Right kidney (tissue), 1 donor: Measurements from ENCODE around the gene ITFG1.
"Not testable (repeated sequence)": the region's sequence is repeated elsewhere in the genome, so short reads cannot be mapped to it uniquely, and the experiment has no call there.

Experiments used
- DNase-seq: peaks from one replicate; pipeline ENCODE4 v3.0.0-alpha.2; 2016

ITFG1 gene

DNA sequence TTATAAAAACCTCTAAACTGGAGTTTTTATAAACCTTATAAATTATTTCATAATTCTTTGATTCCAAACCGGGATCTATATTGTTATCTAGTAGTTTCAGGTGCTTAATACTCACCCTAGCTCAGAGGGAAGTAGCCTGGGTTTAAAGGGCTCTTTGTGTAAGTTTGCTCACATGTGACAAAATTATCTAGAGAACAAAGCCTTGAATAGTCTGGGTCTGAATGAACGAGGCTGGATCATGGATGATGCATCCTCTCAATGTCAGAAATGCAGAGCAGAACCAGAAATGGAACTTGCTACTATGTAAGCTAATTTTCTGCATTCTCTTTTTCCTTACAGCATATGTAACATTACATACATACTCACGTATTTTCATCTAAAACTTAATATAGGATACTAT, 213.2 kb downstream of the ITFG1 start:
- DNase-seq = no peak

- DNase-seq = no peak
Observed at GRCh38 chr16:47244206-47244605, 216.7 kb downstream of the ITFG1 start.

GRCh38 chr16:47241061-47241460, 219.8 kb downstream of the ITFG1 start:
- no peak for DNase-seq

GRCh38 chr16:47236716-47237115, 224.1 kb downstream of the ITFG1 start:
- no peak for DNase-seq

DNA sequence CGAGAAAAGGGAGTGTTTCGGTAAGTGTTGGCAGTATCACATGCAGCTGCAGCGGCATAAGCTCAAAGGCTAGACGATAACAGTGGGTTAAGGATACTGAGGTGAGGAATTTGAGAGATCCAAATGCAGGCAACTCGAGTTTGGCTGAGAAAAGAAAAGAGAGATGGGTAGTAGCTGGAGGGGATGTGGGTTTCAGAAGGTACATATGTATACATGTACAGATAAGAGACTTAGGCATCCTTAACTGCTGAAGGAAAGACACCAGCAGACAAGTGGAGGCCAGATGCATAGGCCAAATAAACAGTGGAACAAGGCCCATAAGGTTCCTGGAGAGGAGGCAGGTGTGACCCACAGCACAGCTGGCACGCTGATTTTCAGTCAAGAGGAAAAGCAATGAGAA, 230.6 kb downstream of the ITFG1 start:
- no peak for DNase-seq

DNA sequence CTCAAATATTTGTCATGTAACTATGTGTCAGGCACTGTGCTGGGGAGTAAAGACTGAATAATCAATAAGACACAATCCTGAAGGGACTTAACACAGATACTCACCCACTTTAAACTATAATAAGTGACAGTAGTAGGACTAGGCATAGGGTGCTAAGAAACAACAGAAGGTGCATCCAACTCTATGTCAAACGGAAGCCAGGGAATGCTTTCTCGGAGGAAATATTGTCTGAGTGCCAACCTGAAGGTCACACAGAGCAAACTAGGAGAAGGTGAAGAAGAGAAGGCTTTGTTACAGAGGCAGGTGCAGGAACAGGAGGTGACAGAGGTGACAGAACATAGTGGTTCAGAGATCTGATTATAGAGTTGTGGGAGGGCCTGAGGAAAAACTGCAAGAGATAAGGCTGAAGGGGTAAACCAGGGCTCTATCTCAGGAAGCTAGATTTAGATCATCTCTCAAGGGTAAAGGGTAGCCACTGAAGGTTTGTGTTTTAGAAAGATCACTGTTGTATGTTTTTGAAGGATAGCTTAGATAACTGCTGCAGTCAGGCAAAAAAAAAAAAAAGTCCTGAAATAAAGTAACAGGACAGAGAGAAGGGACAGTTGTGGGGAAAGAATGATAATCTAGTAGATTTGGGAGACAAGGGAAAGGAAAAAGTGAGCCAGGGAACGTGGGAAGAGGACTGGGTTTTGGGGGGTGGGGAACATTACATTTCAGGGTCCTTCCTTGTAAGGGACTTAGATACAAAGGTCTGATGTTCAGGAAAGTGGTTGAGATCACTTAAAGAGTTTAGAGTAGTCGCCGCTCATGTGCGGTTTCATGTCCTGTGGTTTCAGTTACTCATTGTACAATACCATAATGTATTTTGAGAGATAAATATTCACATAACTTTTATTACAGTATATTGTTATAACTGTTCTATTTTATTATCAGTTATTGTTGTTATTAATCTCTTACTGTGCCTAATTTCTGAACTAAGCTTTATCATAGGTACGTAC, 231.5 kb downstream of the ITFG1 start:
- DNase-seq = no peak

DNA sequence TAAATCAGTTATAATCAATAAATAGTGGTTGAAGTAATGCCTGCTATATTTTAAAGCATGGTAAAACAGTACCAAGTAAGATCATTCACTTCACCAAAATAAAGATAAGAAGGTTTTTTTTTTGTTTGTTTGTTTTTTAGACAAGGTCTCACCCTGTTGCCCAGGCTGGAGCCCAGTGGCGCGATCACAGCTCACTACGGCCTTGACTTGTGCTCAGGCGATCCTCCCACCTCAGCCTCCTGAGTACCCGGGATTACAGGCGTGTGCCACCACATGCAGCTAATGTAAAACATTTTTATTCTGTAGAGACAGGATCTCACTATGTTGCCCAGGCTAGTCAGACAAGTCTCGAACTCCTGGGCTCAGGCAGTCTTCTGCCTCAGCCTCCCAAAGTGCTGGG, 232.6 kb downstream of the ITFG1 start:
- DNase-seq = no peak

DNA sequence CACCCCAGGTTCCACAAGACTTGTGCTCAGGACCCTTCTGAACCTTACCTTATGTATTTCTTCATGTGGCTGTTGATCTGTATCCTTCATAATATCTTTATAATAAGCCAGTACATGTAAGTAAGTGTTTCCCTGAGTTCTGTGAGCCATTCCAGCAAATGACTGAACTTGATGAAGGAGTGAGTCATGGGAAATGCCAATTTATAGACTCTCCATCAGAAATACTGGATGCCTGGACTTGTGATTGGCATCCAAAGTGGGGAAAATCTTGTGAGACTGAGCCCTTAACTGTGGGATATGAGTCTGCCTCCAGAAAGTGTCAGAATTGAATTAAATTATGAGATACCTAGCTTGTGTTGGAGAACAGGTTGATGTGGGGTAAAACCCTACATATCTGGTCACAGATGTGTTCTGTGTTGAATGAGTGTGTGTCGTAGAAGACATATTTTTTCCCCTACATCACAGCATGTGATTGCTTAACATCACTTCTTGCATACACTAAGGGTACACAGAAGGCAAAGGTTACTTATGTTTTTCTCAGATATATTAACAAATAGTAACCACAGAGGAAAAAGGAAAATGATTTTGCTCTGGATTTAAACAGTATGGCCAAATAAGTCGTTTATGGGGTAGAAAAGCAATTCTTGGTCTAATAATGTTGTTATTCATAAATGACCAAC, 247.0 kb downstream of the ITFG1 start:
- DNase-seq = no peak

- DNase-seq = no peak
Observed at GRCh38 chr16:47211218-47211617, 249.6 kb downstream of the ITFG1 start.

GRCh38 chr16:47204736-47205504, 255.9 kb downstream of the ITFG1 start:
- DNase-seq = no peak

DNA sequence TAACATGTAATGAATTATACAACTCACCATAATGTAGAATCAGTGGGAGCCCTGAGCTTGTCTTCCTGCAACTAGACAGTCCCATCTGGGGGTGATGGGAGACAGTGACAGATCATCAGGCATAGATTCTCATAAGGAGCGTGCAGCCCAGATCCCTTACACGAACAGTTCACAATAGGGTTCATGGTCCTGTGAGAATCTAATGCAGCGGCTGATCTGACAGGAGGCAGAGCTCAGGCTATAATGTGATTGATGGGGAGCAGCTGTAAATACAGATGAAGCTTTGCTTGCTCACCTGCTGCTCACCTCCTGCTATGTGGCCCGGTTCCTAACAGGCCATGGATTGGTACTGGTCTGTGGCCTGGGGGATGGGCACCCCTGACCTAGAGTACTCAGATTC, 257.4 kb downstream of the ITFG1 start:
- DNase-seq = not testable (repeated sequence)

DNA sequence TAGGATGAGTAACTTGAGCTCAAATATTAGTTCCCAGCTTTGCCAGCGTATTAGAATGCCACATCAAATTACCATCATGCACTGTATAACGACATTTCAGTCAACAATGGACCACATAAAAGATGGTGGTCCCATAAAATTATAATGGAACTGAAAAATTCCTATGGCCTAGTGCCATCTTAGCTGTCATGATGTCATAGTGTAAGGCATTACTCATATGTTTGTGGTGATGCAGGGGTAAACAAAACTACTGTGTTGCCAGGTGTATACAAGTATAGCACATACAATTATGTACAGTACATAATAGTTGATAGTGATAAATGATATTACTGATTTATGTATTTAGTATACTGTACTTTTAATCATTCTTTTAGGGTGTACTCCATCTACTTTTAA, 262.7 kb downstream of the ITFG1 start:
- no peak for DNase-seq

DNA sequence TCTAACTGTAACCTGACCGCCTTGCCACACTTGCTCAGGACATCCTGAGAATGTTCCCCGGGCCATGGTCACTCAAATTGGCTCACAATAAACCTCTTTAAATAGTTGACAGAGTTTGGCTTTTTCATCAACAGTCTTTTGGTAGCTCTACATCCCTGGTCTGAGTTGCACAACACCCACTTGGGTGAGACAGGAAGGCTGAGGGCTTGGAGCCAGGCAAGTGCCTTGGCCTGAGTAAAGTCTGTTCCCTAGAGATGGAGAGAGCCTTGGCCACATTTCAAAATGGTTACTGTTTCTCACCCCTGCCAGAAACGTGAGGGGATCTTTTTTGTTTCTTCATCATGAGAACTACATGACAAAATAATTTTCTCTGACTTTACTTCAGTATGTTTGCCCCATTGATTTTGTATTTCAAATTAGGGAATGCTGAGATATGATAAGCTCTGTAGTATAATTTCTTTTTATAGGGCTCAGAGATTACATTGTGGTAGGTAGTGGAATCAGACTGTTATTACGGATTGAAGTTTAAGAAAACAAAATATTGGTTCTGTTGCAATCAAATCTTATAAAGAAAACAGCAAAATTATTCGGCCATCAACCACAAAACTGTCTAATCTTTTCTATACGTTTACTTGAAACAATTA, 263.2 kb downstream of the ITFG1 start:
- no peak for DNase-seq

DNA sequence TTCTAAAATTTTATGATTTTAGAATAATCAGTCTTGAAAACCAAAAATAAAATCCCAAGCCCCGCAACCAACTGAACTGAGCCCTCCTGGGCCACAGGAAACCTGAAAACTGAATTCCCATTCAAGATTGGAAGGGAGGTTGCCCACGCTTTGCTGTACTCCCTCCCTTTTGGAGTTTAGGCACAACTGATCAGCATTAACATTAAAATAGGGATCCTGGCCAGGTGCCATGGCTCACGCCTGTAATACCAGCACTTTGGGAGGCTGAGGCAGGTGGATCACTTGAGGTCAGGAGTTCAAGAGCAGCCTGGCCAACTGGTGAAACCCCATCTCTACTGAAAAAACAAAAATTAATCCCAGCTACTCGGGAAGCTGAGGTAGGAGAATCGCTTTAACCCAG, 264.4 kb downstream of the ITFG1 start:
- DNase-seq = no peak

GRCh38 chr16:47182318-47182717, 278.5 kb downstream of the ITFG1 start:
- no peak for DNase-seq

DNA sequence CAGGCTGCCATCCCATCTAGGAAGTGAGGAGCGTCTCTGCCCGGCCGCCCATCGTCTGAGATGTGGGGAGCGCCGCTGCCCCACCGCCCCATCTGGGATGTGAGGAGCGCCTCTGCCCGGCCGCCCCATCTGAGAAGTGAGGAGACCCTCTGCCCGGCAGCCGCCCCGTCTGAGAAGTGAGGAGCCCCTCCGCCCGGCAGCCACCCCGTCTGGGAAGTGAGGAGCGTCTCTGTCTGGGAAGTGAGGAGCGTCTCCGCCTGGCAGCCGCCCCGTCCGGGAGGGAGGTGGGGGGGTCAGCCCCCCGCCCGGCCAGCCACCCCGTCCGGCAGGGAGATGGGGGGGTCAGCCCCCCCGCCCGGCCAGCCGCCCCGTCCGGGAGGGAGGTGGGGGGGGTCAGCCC, 279.8 kb downstream of the ITFG1 start:
- DNase-seq = not testable (repeated sequence)

GRCh38 chr16:47180073-47180472, 280.8 kb downstream of the ITFG1 start:
- no peak for DNase-seq

DNA sequence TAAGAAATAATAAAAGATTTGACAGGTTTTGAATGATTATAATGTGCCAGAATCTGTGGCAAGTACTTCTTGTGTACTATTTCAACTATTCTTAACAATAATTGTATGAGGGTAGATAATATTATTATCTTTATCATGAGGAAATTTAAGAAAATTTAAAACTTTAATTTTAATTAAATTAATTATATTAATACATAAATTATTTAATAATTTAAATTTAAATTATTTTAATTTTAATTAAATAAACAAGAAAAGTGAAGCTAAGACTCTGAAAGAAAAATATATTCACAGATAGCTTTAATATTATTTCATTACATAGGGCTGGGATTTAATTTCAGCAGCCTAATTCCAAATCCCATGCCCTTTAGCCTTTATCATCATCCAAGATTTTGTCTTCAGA, 285.7 kb downstream of the ITFG1 start:
- DNase-seq = no peak

DNA sequence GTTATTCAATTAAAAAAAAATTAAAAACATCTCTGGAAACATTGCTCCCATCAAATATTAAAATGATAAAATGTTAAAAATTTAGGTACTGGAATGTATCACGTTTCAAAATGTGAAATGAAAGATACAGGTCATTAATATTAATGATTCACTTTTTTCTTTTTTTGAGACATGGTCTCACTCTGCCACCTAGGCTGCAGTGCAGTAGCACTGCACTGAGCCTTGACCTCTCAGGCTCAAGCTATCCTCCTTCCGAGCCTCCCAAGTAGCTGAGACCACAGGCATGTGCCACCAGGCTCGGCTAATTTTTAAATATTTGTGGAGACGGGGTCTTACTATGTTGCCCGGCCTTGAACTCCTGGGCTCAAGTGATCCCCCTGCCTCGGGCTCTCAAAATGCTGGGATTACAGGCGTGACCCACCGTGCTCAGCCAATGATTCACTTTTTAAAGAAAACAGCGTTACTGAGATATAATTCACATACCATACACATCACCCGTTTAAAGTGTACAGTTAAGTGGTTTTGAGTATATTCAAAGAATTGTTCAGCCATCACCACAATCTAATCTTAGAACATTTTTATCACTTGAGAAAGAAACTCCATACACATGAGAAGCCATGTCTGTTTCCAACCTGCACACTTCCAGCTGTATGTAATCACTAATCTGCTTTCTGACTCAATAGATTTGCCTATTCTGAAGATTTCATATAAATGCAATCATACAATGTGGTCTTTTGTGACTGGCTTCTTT, 298.0 kb downstream of the ITFG1 start:
- no peak for DNase-seq

GRCh38 chr16:47161464-47161863, 299.4 kb downstream of the ITFG1 start:
- no peak for DNase-seq

GRCh38 chr16:47160422-47160821, 300.4 kb downstream of the ITFG1 start:
- DNase-seq = no peak

GRCh38 chr16:47158992-47159391, 301.9 kb downstream of the ITFG1 start:
- DNase-seq = no peak
